ENCODE measurements around the gene ZNF674. TPM values are rescaled to one million over a fixed set of nuclear protein-coding genes. Genes with fewer than 3 reads are reported as not detected.
"Not testable (repeated sequence)": the region's sequence is repeated elsewhere in the genome, so short reads cannot be mapped to it uniquely, and the experiment has no call there.

ZNF674 gene
- total RNA-seq, 1 experiment from 2014 or later = 7.8 TPM

DNA sequence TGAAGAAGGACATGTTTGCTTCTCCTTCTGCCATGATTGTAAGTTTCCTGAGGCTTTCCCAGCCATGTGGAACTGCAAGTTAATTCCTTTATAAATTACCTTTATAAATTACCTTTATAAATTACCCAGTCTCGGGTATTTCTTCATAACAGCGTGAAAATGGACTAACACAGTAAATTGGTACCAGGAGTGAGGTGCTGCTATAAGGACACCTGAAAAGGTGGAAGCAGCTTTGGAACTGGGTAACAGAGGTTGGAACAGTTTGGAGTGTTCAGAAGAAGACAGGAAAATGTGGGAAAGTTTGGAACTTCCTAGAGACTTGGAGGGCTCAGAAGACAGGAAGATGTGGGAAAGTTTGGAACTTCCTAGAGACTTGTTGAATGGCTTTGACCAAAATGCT, 66.6 kb downstream of the ZNF674 start:
- DNase-seq (ENCODE audit: extremely low read depth, low read depth) = not testable (repeated sequence)

- no peak for DNase-seq (ENCODE audit: extremely low read depth, low read depth)
Measured at GRCh38 chrX:46477435-46477834, 67.8 kb downstream of the ZNF674 start.

DNA sequence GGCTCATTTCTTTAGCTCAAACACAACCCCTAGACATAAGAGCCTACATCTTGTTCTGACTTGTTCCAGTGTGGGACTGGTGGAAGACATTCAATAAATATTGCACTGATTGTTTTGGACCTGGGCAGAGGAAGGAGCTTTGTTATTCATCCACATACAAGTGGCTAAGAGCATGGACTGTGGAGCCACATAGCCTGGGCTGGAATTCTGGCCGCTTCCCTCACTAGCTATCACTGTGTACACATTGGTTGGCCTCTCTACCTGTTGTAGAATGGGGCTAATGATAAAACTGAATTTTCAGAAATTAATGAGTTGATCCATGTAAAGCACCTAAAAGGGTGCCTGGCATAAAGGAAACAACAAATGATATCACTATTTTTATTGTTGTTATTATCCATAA, 80.0 kb downstream of the ZNF674 start:
- DNase-seq (ENCODE audit: extremely low read depth, low read depth) = no peak

GRCh38 chrX:46463682-46464081, 81.5 kb downstream of the ZNF674 start:
- DNase-seq (ENCODE audit: extremely low read depth, low read depth) = no peak

- no peak for DNase-seq (ENCODE audit: extremely low read depth, low read depth)
Measured at GRCh38 chrX:46461660-46462191, 83.5 kb downstream of the ZNF674 start.

DNA sequence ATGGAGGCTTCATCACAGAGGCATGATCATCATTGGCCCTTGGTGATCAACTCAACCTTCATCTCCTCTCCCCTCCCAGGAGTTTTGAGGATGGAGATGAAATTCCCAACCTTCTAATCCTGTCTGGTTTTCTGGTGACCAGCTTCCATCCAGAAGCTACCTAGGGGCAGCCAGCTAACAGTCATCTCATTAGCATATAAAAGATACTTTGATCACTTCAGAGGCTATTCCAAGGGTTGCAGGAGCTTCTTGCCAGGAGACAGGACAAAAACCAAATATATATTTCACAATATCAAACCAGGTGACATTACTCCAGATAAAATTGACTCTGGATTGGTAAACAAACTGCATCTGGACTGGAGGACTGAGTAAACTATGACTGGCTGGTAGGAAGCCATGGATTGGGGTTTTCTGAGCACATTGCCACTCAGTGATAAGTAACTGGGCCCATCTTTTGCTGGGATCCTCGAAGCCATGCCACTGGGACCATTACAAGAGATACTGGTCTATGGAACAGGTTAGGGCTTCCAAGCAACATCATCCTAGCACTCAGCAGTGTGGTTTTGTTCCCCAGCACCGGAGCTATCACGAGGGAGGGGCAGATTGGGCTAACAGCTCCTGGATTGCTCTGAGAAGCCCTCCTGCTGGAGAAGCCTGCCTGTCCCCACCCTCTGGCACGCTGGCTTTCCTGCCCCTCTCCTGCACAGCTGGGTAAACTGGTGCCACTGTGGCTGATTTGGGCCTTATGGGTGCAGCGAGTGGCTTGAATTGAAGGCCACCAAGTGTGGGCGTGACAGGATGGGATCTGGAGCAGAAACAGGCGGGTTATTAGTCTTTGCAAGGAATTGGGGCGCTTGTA, 84.2 kb downstream of the ZNF674 start:
- DNase-seq (ENCODE audit: extremely low read depth, low read depth) = not testable (repeated sequence)

DNA sequence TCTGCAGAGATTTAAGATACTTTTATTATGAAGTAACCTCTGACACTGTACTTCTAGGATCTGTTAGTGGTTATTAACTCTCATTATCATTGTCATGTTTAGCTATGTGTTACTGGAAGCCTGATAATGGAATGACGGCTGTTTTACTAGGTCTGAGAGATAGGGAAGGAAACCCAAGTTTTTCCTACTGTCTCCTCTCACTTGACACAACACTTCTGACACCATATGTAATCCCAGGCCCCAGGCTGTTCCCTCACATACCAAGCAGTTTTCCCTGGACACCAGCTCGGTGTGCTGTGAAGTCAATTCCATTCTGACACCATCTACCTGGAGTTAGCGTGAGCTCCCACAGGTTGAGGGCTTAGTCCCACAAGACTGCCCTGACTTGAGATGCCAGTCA, 85.6 kb downstream of the ZNF674 start:
- DNase-seq (ENCODE audit: extremely low read depth, low read depth) = no peak

GRCh38 chrX:46456125-46456922, 88.9 kb downstream of the ZNF674 start:
- DNase-seq (ENCODE audit: extremely low read depth, low read depth) = no peak

Small RNA genes lying within 50 kb of the gene (small RNA-seq; reads per million reads assigned to genes)
- gene RF00017 = 0 reads per million in 2 experiments
- 0 reads per million in 2 experiments for gene RNU6-50P

Other genes starting within 250 kb of the ZNF674 start
- 6.9 and 7.9 TPM in 2 replicates for gene CHST7, start 28.3 kb upstream of the ZNF674 start, total RNA-seq (2014; rRNA removed; shearing (Covaris generic))
- 8.8 and 10.9 TPM in 2 replicates for gene SLC9A7, start 213.7 kb upstream of the ZNF674 start, total RNA-seq (2014; rRNA removed; shearing (Covaris generic))

Data from NCI-H460 (cell line).